ENCODE measurements around the gene GLS.

Gene GLS

GRCh38 chr2:190981333-190981732 is 100.7 kb downstream of the GLS start:
- ChIA-PET CTCF (interaction anchor here (0.7 to 0.9 kb wide), 2 partner anchors 19 to 130 kb away, joined by 3 read pairs; no protein-coding TSS in a partner anchor), POLR2A (no interaction called here)
- Histone ChIP-seq H3K27ac (ENCODE audit: extremely low read depth, low read depth, low read length) (no peak overlapping the region; the same call in 1 of the 2 replicates), H3K36me3 (ENCODE audit: control insufficient read depth in 2 of 2, insufficient read depth in 1 of 2, low read length in 2 of 2) (peaks cover 16 to 77% of the 10 kb centered on the region in 2 experiments; a peak in 2 of 3 replicates), H3K4me1 (ENCODE audit: control insufficient read depth, insufficient read depth, low read length) (peaks cover 13% of the 10 kb centered on the region), H3K4me3 (ENCODE audit: low read depth, low read length) (no peak overlapping the region), H3K9me3 (ENCODE audit: control insufficient read depth, insufficient read depth, low read depth, low read length) (no peaks in the 10 kb centered on the region)
- no peak for TF ChIP-seq ZNF133 (tag by site-specific recombination; IDR thresholded peaks at IDR 0.05)
- TF ChIP-seq ZNF423 (tag by site-specific recombination; IDR thresholded peaks at IDR 0.05), result no peak
- TF ChIP-seq ZNF23 (tag by site-specific recombination; IDR thresholded peaks at IDR 0.05; ENCODE audit: borderline replicate concordance), result no peak
- no peak for TF ChIP-seq ZNF658 (tag by site-specific recombination; IDR thresholded peaks at IDR 0.05)
- TF ChIP-seq YY2 (tag by site-specific recombination; IDR thresholded peaks at IDR 0.05), result no peak
- no peak for TF ChIP-seq ZNF112 (tag by site-specific recombination; IDR thresholded peaks at IDR 0.05)
- TF ChIP-seq INSM2 (tag by site-specific recombination; IDR thresholded peaks at IDR 0.05), result no peak
- no peak for TF ChIP-seq ZNF350 (tag by site-specific recombination; IDR thresholded peaks at IDR 0.05)
- TF ChIP-seq ZNF837 (tag by site-specific recombination; IDR thresholded peaks at IDR 0.05), result no peak
- no peak for TF ChIP-seq ZNF639 (tag by site-specific recombination; IDR thresholded peaks at IDR 0.05)
- TF ChIP-seq YY1 (tag by site-specific recombination; IDR thresholded peaks at IDR 0.05), result no peak
- TF ChIP-seq ZNF449 (tag by site-specific recombination; IDR thresholded peaks at IDR 0.05), result no peak
- no peak for TF ChIP-seq ZNF274 (IDR thresholded peaks at IDR 0.05; ENCODE audit: low read length)
- TF ChIP-seq ZNF274 (tag by site-specific recombination; IDR thresholded peaks at IDR 0.05; ENCODE audit: borderline replicate concordance), result no peak
- TF ChIP-seq PRDM10 (tag by site-specific recombination; IDR thresholded peaks at IDR 0.05), result no peak
- no peak for TF ChIP-seq ZNF624 (tag by site-specific recombination; IDR thresholded peaks at IDR 0.05)
- TF ChIP-seq ZNF501 (tag by site-specific recombination; IDR thresholded peaks at IDR 0.05), result no peak
- TF ChIP-seq ZNF18 (tag by site-specific recombination; IDR thresholded peaks at IDR 0.05), result no peak
- no peak for TF ChIP-seq ZNF664 (tag by site-specific recombination; IDR thresholded peaks at IDR 0.05)
- TF ChIP-seq ZNF416 (tag by site-specific recombination; IDR thresholded peaks at IDR 0.05), result no peak

Measured in HEK293 (cell line).